GOT3 (cell line): ENCODE measurements around the gene LAMA4.

ENCODE experiments used
- DNase-seq: peaks from one replicate; lab custom pipeline; 2025; ENCODE audit warnings: mixed read lengths; lab: John Stamatoyannopoulos, UW

The LAMA4 gene

GRCh38 chr6:112193117-112193516, 61.2 kb downstream of the LAMA4 start:
- no peak for DNase-seq

GRCh38 chr6:112191509-112192020, 62.8 kb downstream of the LAMA4 start:
- DNase-seq = no peak

GRCh38 chr6:112190164-112190563, 64.2 kb downstream of the LAMA4 start:
- DNase-seq = no peak

GRCh38 chr6:112189494-112189893, 64.9 kb downstream of the LAMA4 start:
- no peak for DNase-seq

- no peak for DNase-seq
Observed at GRCh38 chr6:112188906-112189305, 65.5 kb downstream of the LAMA4 start.

- no peak for DNase-seq
Observed at GRCh38 chr6:112187736-112188135, 66.6 kb downstream of the LAMA4 start.

- no peak for DNase-seq
Observed at GRCh38 chr6:112184951-112185350, 69.4 kb downstream of the LAMA4 start.

- DNase-seq = no peak
Observed at GRCh38 chr6:112183271-112183671, 71.1 kb downstream of the LAMA4 start.

- no peak for DNase-seq
Observed at GRCh38 chr6:112181130-112181529, 73.2 kb downstream of the LAMA4 start.

GRCh38 chr6:112180095-112180820, 74.1 kb downstream of the LAMA4 start:
- DNase-seq = no peak

GRCh38 chr6:112179631-112180030, 74.7 kb downstream of the LAMA4 start:
- DNase-seq = no peak

GRCh38 chr6:112178846-112179245, 75.5 kb downstream of the LAMA4 start:
- no peak for DNase-seq

GRCh38 chr6:112177092-112177491, 77.3 kb downstream of the LAMA4 start:
- DNase-seq = no peak

GRCh38 chr6:112176175-112176574, 78.2 kb downstream of the LAMA4 start:
- DNase-seq = no peak

- DNase-seq = no peak
Observed at GRCh38 chr6:112173221-112173804, 81.1 kb downstream of the LAMA4 start.

GRCh38 chr6:112172540-112172939, 81.8 kb downstream of the LAMA4 start:
- no peak for DNase-seq

GRCh38 chr6:112169541-112169940, 84.8 kb downstream of the LAMA4 start:
- no peak for DNase-seq

GRCh38 chr6:112163295-112164257, 90.8 kb downstream of the LAMA4 start:
- no peak for DNase-seq

- no peak for DNase-seq
Observed at GRCh38 chr6:112160745-112161144, 93.6 kb downstream of the LAMA4 start.

- no peak for DNase-seq
Observed at GRCh38 chr6:112156668-112157067, 97.7 kb downstream of the LAMA4 start.

GRCh38 chr6:112155886-112156285, 98.5 kb downstream of the LAMA4 start:
- DNase-seq = no peak

- no peak for DNase-seq
Observed at GRCh38 chr6:112154711-112155110, 99.7 kb downstream of the LAMA4 start.
